ENCODE results near the gene RABGAP1L.

The RABGAP1L gene

DNA sequence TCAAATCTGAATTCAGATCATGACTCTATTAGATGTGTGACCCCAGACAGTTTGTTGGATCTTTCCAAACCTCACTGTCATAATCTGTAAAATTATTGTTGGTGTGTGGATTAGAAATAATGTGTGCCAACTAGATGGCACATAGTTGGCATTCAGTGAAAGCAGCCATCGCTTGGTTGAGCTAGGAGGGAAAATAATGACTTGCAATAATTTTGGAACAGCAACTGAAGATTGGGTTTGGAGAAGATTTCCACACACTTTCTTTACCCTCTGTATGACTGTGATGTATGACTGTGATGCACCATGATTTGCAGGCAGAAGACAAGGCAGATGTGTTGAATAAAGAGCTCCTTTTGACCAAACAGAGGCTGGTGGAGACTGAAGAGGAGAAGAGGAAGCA, 816.4 kb downstream of the RABGAP1L start:
- no peak for DNase-seq

DNA sequence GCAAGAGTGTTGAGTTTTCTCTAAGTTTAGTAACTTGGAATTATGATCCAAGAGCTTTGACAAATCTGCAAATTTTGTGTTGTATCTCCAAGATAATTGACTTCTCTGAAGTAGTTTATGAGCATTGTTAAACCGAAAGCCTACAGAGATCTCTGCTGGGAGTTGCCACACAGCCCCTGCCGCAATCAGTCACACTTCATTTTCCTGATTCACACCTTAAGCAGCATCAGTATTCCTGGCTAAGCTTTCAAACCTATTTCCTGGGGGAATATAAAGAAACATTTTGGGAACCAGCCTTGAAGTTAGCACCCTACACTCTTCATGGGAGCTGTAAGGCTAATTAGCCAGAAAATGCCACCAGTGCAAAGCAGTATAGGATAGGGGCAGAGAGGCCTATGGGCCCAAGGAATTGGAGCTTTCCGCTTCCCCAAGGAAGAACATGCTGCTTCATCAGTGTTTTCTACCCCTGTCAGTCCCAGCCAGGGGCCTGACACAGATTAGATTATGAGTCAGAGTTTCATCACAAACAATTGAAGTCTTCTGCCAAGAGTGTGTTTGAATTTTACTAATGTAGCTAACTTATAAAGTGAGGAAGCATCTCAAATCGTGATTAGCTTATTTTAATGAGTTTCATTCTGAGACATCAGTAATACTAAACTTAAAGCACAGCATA, 817.3 kb downstream of the RABGAP1L start:
- no peak for DNase-seq

DNA sequence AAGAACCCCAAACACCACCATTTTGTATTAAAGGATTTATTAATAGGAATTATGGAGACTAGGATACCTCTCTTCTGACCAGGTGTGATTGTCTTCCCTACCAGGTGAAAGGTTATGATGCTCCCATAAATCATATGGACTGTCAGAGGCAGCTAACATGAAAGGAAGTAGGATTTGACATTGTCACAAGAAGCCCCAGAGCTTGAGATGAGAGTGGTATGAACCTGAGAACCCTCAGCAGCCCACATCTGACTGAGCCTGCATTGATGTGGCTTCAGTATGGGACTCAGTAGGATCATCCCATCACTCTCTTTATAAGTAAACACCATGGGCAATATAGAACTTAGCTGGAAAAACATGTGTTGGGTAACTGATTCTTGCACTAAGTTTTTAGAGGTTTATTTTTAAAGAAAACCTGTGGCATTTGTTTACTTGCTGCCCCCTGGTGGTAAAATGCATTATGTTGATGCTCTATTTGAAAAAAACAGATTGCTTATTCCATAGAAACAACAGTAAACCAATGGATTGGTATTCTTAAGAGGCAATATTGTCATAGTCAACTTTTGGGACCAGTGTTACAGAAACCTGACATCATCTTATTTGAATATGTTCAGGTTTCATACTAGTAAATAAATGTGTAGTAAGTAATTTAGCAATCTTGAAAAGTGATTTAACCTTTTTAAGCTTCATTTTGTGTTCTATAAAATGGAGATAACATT, 823.8 kb downstream of the RABGAP1L start:
- peak; percentile 24 to 75 for DNase-seq

DNA sequence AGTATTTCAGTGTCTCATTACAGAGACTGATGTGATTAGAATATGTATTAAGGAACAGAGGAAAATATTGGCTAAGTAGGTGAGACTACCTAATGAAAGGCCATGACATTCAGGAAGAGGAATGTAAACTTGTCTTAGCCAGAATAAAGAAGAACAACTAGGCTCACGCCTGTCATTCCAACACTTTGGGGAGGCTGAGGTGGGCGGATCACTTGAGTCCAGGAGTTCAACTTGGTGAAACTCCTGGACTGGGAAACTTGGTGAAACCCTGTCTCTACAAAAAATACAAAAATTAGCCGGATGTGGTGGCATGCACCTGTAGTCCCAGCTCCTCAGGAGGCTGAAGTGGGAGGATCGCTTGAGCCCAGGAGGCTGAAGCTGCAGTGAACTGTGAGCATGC, 825.6 kb downstream of the RABGAP1L start:
- no peak for DNase-seq

DNA sequence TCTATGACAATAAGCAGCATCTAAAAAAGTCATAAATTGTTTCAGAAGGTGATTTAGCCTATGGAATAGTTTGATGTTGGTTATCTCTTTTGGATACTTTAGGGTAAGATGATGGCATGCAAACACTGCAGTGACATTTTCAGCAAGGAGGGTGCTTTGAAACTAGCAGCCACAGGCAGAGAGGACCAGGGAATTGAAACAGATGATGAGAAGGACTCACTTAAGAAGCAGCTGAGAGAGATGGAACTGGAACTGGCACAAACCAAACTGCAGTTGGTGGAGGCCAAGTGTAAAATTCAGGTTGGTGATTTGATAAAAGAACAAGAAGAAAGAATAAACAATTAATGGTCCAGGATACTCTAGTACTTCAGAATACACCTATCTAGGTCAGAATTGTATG, 829.2 kb downstream of the RABGAP1L start:
- DNase-seq: no peak

DNA sequence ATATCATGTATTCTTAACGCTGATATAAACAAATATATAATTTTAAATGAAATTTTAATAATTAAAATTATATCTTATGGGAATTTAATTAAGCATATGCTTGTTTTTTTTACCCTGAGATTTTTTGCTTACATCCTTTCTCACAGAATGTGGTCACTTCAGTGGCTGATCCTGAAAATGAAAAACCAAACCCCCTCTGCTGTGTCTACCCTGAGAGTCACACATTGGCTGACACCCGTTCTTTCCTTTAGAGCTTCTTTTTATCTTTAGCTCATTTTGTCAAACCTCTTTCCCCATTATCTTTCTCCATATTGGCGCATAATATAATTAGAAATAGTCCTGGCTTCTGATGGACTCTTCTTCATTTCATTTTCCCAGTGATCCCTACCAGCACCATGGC, 829.7 kb downstream of the RABGAP1L start:
- no peak for DNase-seq

DNA sequence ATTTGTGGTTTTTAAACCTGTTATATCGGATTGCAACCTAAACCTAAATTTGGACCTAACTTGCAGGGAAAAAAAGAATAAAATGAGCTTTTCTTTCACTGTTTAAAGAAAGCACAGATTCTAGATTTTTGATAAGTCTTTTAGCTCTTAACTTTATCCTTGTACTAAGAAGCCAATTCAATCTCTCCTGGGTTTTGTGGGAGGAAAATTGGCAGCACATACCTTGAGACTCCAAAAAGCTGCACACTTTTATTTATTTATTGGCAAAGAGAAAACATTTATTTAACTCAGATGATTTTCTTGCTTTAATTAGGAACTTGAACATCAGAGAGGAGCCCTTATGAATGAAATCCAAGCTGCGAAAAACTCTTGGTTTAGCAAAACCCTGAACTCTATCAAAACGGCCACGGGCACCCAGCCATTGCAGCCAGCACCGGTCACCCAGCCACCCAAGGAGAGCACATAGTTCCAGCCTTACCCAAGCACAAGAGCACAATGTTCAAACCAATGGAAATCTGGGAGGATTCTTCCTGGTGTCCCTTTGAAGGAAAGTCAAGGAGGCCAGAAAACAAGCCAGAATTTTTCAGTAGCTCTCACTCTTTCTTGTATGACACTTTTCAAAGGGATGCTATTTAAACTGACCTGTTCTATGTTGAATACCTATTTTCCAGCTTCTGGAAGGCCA, 830.4 kb downstream of the RABGAP1L start:
- DNase-seq: no peak

DNA sequence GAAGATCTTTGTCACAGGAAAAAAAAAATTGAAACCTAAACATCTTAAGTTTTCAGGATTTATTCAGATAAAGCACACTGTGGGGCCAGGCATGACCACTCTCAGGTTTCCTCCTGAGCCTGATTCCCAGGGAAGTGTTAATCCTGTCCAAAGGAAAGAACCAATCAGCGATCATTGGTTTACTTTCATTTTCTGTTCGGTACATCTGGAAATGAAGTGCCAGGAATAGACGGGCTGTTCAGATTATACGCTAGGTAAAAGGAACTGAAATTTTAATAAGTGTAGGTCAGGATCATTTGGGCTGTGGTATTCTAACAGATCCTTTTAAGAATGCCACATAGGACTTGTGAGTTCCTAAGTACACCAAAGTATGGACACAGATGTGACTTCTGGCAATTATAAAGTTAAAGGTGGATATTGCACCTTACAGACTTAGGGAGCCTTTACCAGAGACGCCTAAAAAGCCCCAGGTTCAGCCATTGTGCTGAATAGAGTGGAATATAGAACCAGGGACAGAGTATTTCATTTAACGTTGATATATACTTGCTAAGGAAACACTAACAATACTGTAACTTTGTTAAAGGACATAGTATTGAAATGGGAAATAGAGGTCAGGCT, 831.2 kb downstream of the RABGAP1L start:
- peak in 1 of 2 donors; percentile 59 for DNase-seq

DNA sequence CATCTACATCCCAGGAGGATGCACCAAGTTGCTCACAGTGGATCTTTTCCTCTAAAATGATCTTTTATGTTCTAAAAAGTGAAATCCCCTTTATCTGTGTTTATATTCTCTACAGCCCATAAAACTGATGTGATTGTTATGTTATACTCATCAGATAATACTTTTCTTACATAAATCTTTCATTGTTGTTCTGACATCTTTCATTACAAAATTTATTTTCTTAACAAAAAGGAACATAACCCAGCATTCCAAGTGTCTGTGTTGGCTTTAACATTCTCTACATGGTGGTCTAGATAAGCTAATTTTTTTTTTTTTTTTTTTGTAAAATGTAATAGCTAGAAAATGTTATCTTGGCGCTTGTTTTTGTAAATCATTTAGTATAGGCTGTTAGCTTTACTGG, 832.2 kb downstream of the RABGAP1L start:
- DNase-seq: no peak

DNA sequence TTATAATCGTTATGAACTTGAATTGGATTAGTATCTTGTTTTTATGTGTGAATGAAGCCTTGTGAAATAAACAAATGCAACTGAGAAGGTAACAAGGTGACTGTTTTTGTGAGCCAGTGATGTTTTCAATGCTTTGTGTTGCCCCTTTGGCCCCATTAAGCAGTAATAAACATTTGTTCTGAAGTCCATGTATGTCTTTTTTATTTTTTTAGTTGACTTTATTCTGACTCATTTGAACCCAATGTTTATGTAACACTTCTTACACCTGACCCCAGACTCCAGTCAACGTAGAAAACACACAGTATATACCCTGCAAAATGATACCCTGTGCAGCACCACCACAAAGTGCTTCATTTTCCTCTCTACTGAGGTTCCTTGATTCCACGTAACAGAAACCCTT, 835.8 kb downstream of the RABGAP1L start:
- DNase-seq: no peak

DNA sequence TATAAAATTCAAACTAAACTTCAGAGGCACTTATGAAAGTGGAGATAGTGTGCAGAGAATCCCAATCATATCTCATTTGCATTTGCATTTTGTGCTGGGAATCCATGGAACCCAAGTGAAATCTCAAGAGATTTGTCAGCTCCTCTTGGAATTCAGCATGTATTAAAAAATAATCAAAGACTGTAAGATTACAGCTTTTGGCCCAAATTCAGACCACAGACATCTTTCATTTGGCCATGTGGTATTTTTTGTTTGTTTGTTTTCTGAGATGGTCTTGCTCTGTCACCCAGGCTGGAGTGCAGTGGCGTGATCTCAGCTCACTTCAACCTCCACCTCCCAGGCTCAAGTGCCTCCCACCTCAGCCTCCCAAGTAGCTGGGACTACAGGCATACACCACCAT, 836.6 kb downstream of the RABGAP1L start:
- DNase-seq: no peak

DNA sequence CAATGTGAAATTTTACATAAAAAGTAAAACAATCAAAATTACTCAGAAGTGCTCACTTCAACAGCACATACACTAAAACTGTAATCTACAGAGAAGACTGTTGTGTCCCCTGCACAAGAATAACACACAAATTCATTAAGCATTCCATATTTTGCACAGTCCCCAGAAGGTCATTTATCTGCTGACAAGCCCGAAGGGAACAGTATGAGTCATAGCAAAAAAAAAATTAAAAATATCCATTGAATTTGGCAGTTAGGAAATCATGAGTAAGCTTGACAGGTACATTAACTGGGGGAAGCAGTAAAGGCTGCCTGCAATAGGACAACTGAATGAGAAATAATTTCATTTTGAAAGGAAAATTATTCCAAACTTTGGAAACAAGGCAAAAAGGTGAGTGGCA, 837.2 kb downstream of the RABGAP1L start:
- no peak for DNase-seq

DNA sequence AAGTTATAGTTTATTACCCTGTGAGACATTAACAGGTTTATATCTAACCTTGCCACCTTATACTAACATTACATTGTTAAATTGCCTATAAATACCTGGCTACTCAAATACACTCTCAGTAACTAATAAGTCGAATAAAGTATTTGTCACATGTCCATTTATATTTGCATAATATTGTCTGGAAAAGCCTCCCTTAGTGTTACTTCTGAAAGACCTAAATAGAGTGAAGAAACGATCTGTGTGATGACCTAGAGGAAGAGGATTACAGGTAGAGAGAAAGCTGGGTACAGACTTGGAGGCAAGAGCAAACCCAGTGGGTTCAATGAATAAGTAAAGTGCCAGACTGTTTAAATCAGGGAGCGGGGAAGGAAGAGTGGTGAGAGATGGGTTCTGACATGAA, 837.7 kb downstream of the RABGAP1L start:
- no peak for DNase-seq

DNA sequence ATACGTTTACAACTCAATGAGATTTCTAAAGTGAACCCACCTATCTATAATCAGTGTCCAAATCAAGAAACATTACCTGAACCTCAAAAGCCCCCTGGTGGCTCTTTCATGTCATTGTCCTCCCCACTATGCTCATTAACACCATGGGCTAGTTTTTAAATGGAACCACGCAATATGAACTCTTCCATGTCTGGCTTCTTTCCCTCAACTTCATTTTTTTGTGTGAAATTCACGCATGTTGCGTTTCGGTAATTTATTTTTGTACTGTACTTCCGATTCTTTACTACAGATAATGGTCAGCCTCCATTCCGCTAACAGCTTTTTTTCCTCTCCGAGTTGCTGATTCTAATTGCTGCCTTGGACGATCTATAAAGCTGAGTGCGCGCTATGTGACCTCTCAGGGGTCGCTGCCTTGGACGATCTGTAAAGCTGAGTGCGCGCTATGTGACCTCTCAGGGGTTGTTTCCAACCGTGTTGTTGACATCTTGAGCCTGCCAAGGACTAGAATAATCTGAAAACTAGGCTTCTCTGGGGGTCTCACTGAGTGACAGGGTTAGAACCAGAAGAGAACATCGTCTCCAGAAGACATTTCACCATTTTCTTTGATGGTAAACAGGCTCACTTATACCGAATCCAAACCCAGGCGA, 839.4 kb downstream of the RABGAP1L start:
- DNase-seq: peak; percentile 68 to 81

DNA sequence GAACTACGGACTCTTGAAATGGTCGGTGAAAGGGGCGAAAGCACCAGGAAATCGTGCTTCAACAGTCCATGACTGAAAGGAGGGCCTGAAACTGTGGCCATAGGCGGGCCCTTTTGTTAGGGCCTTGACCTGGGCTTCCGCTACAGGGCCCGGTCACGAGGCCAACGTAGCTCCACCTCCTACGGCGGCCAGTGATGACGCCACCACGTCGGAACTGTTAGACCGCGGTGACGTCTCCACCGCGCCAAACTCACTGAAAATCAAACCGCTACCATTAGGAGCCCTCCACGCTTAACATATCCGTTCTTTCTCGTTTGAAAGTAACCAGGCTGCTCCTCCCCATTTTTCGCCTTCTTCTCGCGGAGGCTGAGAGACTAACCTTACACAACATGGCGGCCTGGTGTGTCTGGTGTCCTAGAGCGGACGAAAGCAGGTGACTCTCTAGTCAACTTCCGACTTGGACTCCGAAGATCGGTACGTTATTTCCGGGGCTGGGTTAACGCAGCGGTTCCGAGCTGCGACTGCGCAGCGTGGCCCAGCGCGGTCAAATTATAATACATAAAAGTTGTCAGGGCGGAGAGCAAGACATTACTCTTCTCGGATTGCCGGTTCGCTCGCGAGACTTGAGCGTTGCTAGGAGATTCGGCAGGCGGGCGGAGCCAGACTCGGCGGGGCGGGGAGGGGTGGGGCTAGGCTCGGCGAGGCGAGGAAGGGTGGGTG, 840.1 kb downstream of the RABGAP1L start:
- DNase-seq: peak; percentile 99

DNA sequence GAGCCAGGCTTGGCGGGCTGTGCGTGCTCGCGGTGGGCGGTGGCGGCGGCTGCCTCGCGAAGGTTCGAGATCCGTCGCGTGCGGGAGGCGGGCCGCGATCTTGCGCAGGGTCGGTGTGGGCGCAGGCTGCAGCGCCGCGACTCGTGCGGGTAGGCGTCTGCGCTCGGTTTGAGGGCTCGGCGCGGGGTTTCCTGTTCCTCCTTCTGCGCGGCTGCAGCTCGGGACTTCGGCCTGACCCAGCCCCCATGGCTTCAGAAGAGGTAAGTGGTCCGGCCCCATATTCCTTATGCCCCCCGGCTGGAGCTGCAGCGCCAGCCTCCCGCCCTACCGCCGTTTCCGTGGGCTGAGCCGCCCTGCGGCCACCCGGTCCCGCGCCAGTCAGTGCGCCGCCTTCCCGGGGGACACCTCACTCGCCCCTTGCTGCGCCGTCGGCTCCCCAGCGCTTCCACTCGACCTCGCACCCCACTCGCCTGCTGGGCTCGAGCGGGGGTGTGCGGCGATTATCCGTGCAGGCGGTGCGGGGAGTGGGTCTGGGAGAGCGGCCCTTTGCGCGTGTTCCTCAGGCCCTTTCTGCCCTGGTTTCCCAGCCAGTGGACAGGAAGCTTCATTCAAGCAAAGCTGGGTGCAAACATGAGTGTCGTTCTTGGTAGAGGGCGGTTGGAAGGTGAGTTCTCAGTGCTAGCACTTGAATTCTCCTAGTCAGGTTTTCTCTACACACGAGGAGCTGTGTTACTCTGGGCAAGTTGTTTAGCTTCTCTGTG, 840.8 kb downstream of the RABGAP1L start, which contains the start of gene CACYBP:
Gene CACYBP, plus strand, starts transcription at position 12 of the 761 bp plus-strand sequence. Its CDS starts 234 bp downstream, at position 246.
- DNase-seq: peak in 1 of 2 donors; percentile 42

DNA sequence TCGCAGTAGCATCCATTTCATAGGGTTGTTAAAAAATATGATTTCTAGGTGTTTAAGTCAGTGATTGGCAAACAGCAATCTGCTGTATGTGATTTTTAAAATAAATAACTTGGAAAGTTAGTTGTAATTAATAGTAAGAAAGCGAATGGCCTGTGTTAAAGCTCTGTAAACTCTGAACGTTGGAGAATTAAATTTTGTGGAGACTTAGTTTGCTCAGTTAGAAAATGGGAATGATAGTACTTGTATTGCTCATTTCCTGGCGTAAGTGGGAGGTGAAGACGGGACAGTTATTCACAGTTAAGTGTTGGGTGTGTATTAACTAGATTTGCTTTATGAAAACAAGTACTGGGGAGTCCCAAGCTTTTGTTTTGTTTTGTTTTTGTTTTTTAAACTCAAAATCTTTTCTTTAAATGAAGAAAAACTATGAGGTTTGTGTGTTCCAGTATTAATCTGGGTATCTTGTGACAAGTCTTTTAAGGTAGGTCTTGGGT, 841.4 kb downstream of the RABGAP1L start:
- DNase-seq: peak in 1 of 2 donors; percentile 27

DNA sequence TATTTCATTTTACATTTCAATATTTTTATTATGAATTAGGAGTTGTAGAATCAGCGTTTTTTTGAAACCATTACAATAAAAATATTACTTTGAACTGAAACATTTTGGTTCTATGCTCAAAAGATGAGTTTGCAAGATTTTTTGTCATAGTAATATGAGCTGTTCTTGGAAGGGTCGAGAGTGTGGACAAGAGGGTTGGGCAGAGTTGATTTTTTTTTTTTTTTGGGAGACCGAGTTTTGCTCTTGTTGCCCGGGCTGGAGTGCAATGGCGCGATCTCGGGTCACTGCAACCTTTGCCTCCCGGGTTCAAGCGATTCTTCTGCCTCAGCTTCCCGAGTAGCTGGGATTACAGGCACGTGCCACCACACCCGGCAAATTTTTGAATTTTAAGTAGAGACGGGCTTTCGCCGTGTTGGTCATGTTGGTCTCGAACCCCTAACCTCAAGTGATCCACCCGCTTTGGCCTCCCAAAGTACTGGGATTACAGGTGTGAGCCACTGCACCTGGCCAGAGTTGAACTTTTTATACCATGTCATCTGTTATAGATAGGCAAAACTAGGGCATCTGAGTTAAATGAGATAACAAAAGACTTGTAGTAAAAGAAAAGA, 843.7 kb downstream of the RABGAP1L start:
- DNase-seq: no peak

DNA sequence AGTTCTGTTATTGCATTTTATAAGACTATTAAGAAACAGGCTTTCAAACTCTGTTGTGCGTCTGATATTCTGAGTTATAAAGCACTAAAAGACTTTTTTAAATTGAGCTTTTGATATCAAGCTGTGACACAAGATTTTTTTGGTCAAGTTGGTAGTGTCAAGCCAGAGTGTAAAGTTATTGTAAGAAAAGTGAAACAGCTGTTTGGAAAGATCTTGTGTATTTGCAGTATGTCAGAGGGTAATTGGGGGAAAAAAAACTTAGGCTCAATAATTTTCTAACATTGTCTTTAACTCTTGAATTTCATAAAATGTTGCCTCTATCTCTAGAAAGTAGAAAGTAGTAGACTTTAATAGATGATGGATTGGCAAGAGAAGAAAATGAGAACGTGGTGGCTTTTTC, 844.2 kb downstream of the RABGAP1L start:
- DNase-seq: no peak

DNA sequence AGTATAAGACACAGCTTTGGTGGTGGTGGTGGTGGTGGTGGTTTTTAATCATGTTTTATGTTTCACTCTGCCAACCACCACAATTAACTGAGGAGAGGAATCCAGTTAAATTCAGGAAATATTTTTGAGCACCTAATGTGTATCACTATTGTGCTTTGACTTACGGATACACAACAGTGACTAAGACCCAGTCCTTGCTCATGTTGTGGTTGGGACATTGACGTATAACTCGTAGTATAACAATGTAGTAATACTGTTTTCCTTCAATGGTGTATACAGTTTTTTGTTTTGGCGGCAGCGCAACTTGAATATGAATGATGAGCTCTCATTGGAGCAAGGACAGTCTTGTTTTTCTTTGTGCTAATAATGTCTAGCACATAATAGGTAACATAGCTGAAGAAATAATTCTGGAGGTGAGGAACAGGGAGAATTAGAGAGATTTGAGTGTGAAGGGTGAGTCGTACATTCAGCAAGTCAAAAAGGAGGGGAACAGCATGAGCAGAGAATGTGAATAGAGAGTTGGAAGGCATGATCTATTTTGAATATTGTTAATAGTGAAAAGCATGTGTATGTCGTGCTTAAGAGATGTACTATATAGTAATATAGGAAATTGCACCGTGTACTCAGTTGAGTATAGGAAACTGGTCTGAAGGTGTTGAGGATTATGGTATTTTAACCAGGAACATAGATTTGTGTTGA, 845.9 kb downstream of the RABGAP1L start:
- DNase-seq: no peak

All from CD4-positive, alpha-beta T cell treated with Interleukin-1 beta for 1 hour (primary cell).